MCF 10A (cell line): ENCODE measurements around the gene GPSM3. TPM values are rescaled to one million over a fixed set of nuclear protein-coding genes. Genes with fewer than 3 reads are reported as not detected.
A peak's percentile ranks its signal among the peaks of the same experiment; 100 is the strongest.

Experiments used
- BruUV-seq: library from RNA; stranded (reverse); fragments of 400-500 nt; replicated peaks from 2 replicates; lab custom pipeline; 2021; lab: Mats Ljungman, UMichigan
- CTCF ChIA-PET: fragments of 300-600 bp; sonication (Branson Sonifier 250); formaldehyde crosslinking; extraction: SDS; loops from one replicate; lab custom pipeline; 2021; ENCODE audit warnings: antibody characterized with exemption, inconsistent platforms; lab: Yijun Ruan, JAX
- POLR2A ChIA-PET: fragments of 300-600, 350-650 bp; sonication (Branson Sonifier 250); formaldehyde crosslinking; extraction: SDS; loops from one replicate; lab custom pipeline; 2020; ENCODE audit warnings: antibody characterized with exemption, inconsistent platforms; lab: Yijun Ruan, JAX
- DNase-seq: peaks from one replicate; pipeline ENCODE4 v3.0.0-alpha.2; 2018; ENCODE audit not compliant: unreplicated experiment
- H3K27ac Mint-ChIP-seq: one replicate; pipeline ENCODE4 v1.8.0; 2022; ENCODE audit warnings: mild to moderate bottlenecking, low read depth, mixed read lengths; ENCODE audit not compliant: unreplicated experiment
- H3K27me3 Mint-ChIP-seq: one replicate; pipeline ENCODE4 v1.8.0; 2022; ENCODE audit warnings: mixed read lengths; ENCODE audit not compliant: insufficient read depth, unreplicated experiment
- H3K36me3 Mint-ChIP-seq: one replicate; pipeline ENCODE4 v1.8.0; 2022; ENCODE audit warnings: mild to moderate bottlenecking, moderate library complexity, mixed read lengths; ENCODE audit not compliant: insufficient read depth, unreplicated experiment
- H3K4me1 Mint-ChIP-seq: one replicate; pipeline ENCODE4 v1.8.0; 2022; ENCODE audit warnings: mixed read lengths; ENCODE audit not compliant: insufficient read depth, unreplicated experiment
- H3K4me3 Mint-ChIP-seq: one replicate; pipeline ENCODE4 v1.8.0; 2022; ENCODE audit warnings: mild to moderate bottlenecking, moderate library complexity, mixed read lengths; ENCODE audit not compliant: unreplicated experiment
- H3K9me3 Mint-ChIP-seq: one replicate; pipeline ENCODE4 v1.8.0; 2022; ENCODE audit warnings: mixed read lengths; ENCODE audit not compliant: unreplicated experiment
- intact Hi-C: fragments of 100-400 bp; cut with micrococcal nuclease; formaldehyde crosslinking; loops from 2 replicates; pipeline ENCODE4 v1.14.1; 2022
- total RNA-seq: library from RNA; stranded (reverse); gene quantifications from 2 replicates; pipeline ENCODE4 v1.2.3, GENCODE V29; 2022
- TF ChIP-seq, protein P1 (sequence below): fragments of 200-600 bp; IDR thresholded peaks from one replicate; pipeline ENCODE4 v1.8.0; 2022; ENCODE audit warnings: antibody characterized with exemption, mild to moderate bottlenecking; ENCODE audit not compliant: unreplicated experiment

The GPSM3 gene
- total RNA-seq, 1 experiment from 2014 or later = 0.84 TPM

DNA sequence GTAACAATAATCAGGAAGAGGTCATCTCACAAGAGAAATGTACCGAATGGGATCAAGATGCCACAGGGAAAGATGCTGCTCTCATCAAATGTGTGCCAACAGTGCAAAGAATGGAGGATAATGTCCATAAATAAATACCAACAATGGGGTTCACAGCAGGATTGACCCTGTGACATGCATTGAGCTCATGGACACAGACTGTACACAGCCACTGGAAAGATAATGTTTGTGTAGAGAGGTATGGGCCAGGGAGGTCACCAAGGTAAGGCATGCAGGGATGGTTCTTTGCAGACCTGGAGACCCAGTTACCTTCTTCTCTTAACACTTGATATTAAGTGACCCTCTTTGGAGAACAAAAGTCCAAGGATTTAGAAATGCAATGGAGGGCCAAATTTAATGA lies 18.0 kb downstream of the GPSM3 start:
- intact Hi-C loops = no loop called here
- ChIA-PET CTCF (no interaction called here), POLR2A (interaction anchor here (0.6 kb wide), 1 partner anchor 569 kb away, joined by 3 read pairs; no protein-coding TSS in a partner anchor)
- Mint-ChIP-seq H3K4me1 (peaks cover 40% of the 10 kb centered on the region), H3K27ac (no peak overlapping the region), H3K27me3 (no peaks in the 10 kb centered on the region), H3K36me3 (peaks cover 31% of the 10 kb centered on the region), H3K9me3 (no peaks in the 10 kb centered on the region), H3K4me3 (peak overlapping the region; percentile 79)
- DNase-seq = no peak
- TF ChIP-seq, protein P1, sequence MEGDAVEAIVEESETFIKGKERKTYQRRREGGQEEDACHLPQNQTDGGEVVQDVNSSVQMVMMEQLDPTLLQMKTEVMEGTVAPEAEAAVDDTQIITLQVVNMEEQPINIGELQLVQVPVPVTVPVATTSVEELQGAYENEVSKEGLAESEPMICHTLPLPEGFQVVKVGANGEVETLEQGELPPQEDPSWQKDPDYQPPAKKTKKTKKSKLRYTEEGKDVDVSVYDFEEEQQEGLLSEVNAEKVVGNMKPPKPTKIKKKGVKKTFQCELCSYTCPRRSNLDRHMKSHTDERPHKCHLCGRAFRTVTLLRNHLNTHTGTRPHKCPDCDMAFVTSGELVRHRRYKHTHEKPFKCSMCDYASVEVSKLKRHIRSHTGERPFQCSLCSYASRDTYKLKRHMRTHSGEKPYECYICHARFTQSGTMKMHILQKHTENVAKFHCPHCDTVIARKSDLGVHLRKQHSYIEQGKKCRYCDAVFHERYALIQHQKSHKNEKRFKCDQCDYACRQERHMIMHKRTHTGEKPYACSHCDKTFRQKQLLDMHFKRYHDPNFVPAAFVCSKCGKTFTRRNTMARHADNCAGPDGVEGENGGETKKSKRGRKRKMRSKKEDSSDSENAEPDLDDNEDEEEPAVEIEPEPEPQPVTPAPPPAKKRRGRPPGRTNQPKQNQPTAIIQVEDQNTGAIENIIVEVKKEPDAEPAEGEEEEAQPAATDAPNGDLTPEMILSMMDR = no peak
- BruUV-seq = no TSS peak

DNA sequence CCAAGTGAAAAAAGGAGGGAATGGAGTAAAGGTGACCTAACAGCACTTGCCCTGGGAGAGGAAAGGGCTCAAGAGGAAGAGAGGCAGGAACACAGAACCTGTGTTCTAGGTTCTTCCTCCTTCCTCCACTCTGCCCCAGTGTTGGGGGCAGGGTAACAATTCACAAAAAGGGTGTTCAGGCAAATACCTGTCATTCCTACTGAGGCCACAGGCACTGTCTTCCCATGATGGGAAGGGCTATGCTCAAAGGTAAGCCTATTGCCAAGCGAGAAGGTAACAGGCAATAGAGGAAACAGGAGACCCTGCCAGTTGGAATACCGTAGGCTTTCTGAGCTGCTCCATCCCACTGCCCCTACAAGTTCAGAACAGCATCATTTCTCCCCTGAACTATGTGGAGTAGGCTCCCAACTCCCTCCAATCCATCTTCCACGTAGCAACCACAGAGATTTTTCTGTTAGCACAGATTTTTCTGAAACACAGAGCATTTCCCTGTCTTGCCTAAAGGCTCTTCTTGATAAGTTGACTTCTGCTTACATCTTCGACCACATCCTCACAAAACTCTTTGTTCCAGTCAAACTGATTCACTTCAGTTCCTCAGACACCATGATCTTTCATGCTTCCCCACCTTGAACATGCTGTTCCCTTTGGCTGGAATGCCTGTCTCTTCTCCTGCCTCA lies 19.3 kb downstream of the GPSM3 start:
- no peaks in the 10 kb centered on the region for H3K9me3 Mint-ChIP-seq
- H3K27ac Mint-ChIP-seq = peak overlapping the region; percentile 7
- H3K36me3 Mint-ChIP-seq = peaks cover 21% of the 10 kb centered on the region
- intact Hi-C loops = no loop called here
- DNase-seq = no peak
- CTCF ChIA-PET = interaction anchor here (0.6 to 0.7 kb wide), 2 partner anchors 57 to 81 kb away, joined by 3 read pairs; no protein-coding TSS in a partner anchor
- POLR2A ChIA-PET = interaction anchor here (0.7 to 1.4 kb wide), 2 partner anchors 15 to 18 kb away, joined by 3 read pairs; no protein-coding TSS in a partner anchor
- no peak overlapping the region for H3K4me3 Mint-ChIP-seq
- peaks cover 29% of the 10 kb centered on the region for H3K4me1 Mint-ChIP-seq
- TF ChIP-seq, protein P1 = no peak
- no TSS peak for BruUV-seq
- H3K27me3 Mint-ChIP-seq = no peaks in the 10 kb centered on the region

DNA sequence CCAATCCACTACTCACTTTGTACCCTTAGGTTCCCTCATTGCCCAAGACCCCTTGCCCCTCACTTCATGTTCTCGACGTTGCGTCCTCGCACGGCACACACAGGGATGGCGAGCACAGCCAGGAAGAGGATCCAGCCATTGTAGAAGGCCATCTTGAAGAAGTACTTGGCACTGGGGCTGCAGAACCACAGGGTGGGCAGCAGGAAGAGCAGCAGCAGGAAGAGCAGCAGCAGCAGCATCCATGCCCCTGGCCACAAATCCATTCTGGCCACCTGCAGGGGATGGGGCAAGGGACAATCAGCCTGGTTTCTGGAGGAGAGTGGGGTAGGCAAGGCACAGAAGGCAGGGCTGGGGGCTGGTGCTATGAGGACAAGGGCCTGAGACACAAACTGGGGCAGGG lies 21.2 kb downstream of the GPSM3 start:
- Mint-ChIP-seq H3K27ac (no peak overlapping the region), H3K9me3 (no peaks in the 10 kb centered on the region), H3K4me3 (no peak overlapping the region), H3K27me3 (no peaks in the 10 kb centered on the region), H3K4me1 (peaks cover 20% of the 10 kb centered on the region), H3K36me3 (peaks cover 17% of the 10 kb centered on the region)
- intact Hi-C loops = no loop called here
- POLR2A ChIA-PET = no interaction called here
- TF ChIP-seq, protein P1 = no peak
- BruUV-seq = no TSS peak
- CTCF ChIA-PET = no interaction called here
- DNase-seq = no peak

DNA sequence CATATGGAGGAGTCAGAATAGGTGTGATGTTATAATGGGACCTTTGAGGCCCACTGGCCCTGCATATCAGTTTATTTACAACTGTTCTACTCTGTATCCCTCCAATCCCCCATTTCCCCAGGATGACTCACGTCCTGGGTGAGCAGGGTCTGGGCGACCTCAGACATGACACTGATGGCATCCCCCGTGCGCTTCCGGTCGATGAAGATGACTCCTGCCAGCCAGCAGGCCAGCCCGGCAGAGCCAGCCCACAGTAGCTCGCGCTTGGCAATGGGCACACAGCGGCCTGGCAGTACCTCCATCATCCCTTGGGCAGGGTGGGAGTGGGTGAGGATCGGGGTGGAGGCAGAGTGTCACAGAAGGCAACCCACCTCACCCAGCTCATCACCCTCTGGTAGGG lies 22.1 kb downstream of the GPSM3 start:
- intact Hi-C loops = no loop called here
- Mint-ChIP-seq H3K9me3 (no peaks in the 10 kb centered on the region), H3K36me3 (peaks cover 18% of the 10 kb centered on the region), H3K4me1 (peaks cover 18% of the 10 kb centered on the region), H3K4me3 (no peak overlapping the region), H3K27me3 (no peaks in the 10 kb centered on the region), H3K27ac (no peak overlapping the region)
- no peak for DNase-seq
- POLR2A ChIA-PET = no interaction called here
- no TSS peak for BruUV-seq
- CTCF ChIA-PET = interaction anchor here (1.0 kb wide), 1 partner anchor 15 kb away, joined by 3 read pairs; no protein-coding TSS in a partner anchor
- TF ChIP-seq, protein P1 = no peak
